ENCODE measurements around the gene MAGEA12.
"Not testable (repeated sequence)": the region's sequence is repeated elsewhere in the genome, so short reads cannot be mapped to it uniquely, and the experiment has no call there.

The MAGEA12 gene

GRCh38 chrX:152733261-152733975, at the start of gene MAGEA12, which contains the start of gene CSAG1:
MAGEA12 (plus strand) TSS chrX:152733757; CDS start chrX:152736162, 2,405 bp downstream.
CSAG1 (minus strand) TSS chrX:152733721; CDS start chrX:152732460, 1,261 bp downstream.
- Histone ChIP-seq H3K4me3 (IDR thresholded peaks at IDR 0.05; ENCODE audit: insufficient read depth, low read depth, low read length) (no peak within 1 kb of the TSS), H3K4me1 (ENCODE audit: low read depth, poor library complexity, severe bottlenecking) (no peaks in the 10 kb centered on the region), H3K27me3 (ENCODE audit: insufficient read depth, low read depth) (no peaks in the 10 kb centered on the region), H3K9ac (no peak within 1 kb of the TSS), H4K20me1 (ENCODE audit: insufficient read depth) (no peaks in the 10 kb centered on the region), H3K27ac (no peak within 1 kb of the TSS), H2AFZ (ENCODE audit: low read depth) (no peak within 1 kb of the TSS), H3K79me2 (ENCODE audit: insufficient read depth, low read depth) (no peaks in the 10 kb centered on the region), H3K36me3 (ENCODE audit: insufficient read depth) (no peaks in the 10 kb centered on the region), H3K4me2 (no peak within 1 kb of the TSS)
- TF ChIP-seq CTCF (conservative IDR thresholded peaks at IDR 0.05; ENCODE audit: low read depth, low read length), result no peak

- H2AFZ ChIP-seq (ENCODE audit: low read depth); H3K4me1 ChIP-seq (ENCODE audit: low read depth, poor library complexity, severe bottlenecking); H3K79me2 ChIP-seq (ENCODE audit: insufficient read depth, low read depth); H3K36me3 ChIP-seq (ENCODE audit: insufficient read depth); H4K20me1 ChIP-seq (ENCODE audit: insufficient read depth); H3K9ac ChIP-seq; H3K27ac ChIP-seq; H3K4me2 ChIP-seq; H3K27me3 ChIP-seq (ENCODE audit: insufficient read depth, low read depth); H3K4me3 ChIP-seq (IDR thresholded peaks at IDR 0.05; ENCODE audit: insufficient read depth, low read depth, low read length): not testable (repeated sequence)
These were observed 35.3 kb upstream of the MAGEA12 start, which contains the start of gene MAGEA3 for GRCh38 chrX:152697952-152698931. MAGEA3 (plus strand) TSS chrX:152698794; CDS start chrX:152700833, 2,039 bp downstream.

- not testable (repeated sequence) for H3K4me2 ChIP-seq; H4K20me1 ChIP-seq (ENCODE audit: insufficient read depth); H3K4me3 ChIP-seq (IDR thresholded peaks at IDR 0.05; ENCODE audit: insufficient read depth, low read depth, low read length); H3K9ac ChIP-seq; H2AFZ ChIP-seq (ENCODE audit: low read depth); H3K27me3 ChIP-seq (ENCODE audit: insufficient read depth, low read depth); H3K36me3 ChIP-seq (ENCODE audit: insufficient read depth); H3K79me2 ChIP-seq (ENCODE audit: insufficient read depth, low read depth); H3K4me1 ChIP-seq (ENCODE audit: low read depth, poor library complexity, severe bottlenecking); H3K27ac ChIP-seq
These were observed 33.2 kb upstream of the MAGEA12 start for GRCh38 chrX:152700390-152700789.

GRCh38 chrX:152706500-152706899, 27.1 kb upstream of the MAGEA12 start:
- H3K79me2 ChIP-seq (ENCODE audit: insufficient read depth, low read depth); H3K27me3 ChIP-seq (ENCODE audit: insufficient read depth, low read depth); H3K9ac ChIP-seq; H4K20me1 ChIP-seq (ENCODE audit: insufficient read depth); H3K27ac ChIP-seq; H3K4me1 ChIP-seq (ENCODE audit: low read depth, poor library complexity, severe bottlenecking); H2AFZ ChIP-seq (ENCODE audit: low read depth); H3K4me3 ChIP-seq (IDR thresholded peaks at IDR 0.05; ENCODE audit: insufficient read depth, low read depth, low read length); H3K36me3 ChIP-seq (ENCODE audit: insufficient read depth); H3K4me2 ChIP-seq: not testable (repeated sequence)

GRCh38 chrX:152709173-152709572, 24.4 kb upstream of the MAGEA12 start, which contains the start of gene CSAG2:
CSAG2 (minus strand) TSS chrX:152709273; CDS start chrX:152709112, 161 bp downstream.
- not testable (repeated sequence) for H3K27me3 ChIP-seq (ENCODE audit: insufficient read depth, low read depth); H3K27ac ChIP-seq; H3K4me2 ChIP-seq; H3K9ac ChIP-seq; H3K4me3 ChIP-seq (IDR thresholded peaks at IDR 0.05; ENCODE audit: insufficient read depth, low read depth, low read length); H2AFZ ChIP-seq (ENCODE audit: low read depth); H3K4me1 ChIP-seq (ENCODE audit: low read depth, poor library complexity, severe bottlenecking); H3K36me3 ChIP-seq (ENCODE audit: insufficient read depth); H3K79me2 ChIP-seq (ENCODE audit: insufficient read depth, low read depth); H4K20me1 ChIP-seq (ENCODE audit: insufficient read depth)

- H4K20me1 ChIP-seq (ENCODE audit: insufficient read depth); H3K9ac ChIP-seq; H2AFZ ChIP-seq (ENCODE audit: low read depth); H3K4me1 ChIP-seq (ENCODE audit: low read depth, poor library complexity, severe bottlenecking); H3K27me3 ChIP-seq (ENCODE audit: insufficient read depth, low read depth); H3K79me2 ChIP-seq (ENCODE audit: insufficient read depth, low read depth); H3K27ac ChIP-seq; H3K4me3 ChIP-seq (IDR thresholded peaks at IDR 0.05; ENCODE audit: insufficient read depth, low read depth, low read length); H3K36me3 ChIP-seq (ENCODE audit: insufficient read depth); H3K4me2 ChIP-seq: not testable (repeated sequence)
These were observed 20.4 kb upstream of the MAGEA12 start for GRCh38 chrX:152713195-152713594.

- not testable (repeated sequence) for H2AFZ ChIP-seq (ENCODE audit: low read depth); H3K27ac ChIP-seq; H3K36me3 ChIP-seq (ENCODE audit: insufficient read depth); H4K20me1 ChIP-seq (ENCODE audit: insufficient read depth); H3K4me3 ChIP-seq (IDR thresholded peaks at IDR 0.05; ENCODE audit: insufficient read depth, low read depth, low read length); H3K79me2 ChIP-seq (ENCODE audit: insufficient read depth, low read depth); H3K27me3 ChIP-seq (ENCODE audit: insufficient read depth, low read depth); H3K4me2 ChIP-seq; H3K9ac ChIP-seq; H3K4me1 ChIP-seq (ENCODE audit: low read depth, poor library complexity, severe bottlenecking)
These were observed 19.5 kb upstream of the MAGEA12 start, which contains the start of gene MAGEA2B for GRCh38 chrX:152713815-152714787. MAGEA2B (plus strand) TSS chrX:152714628; CDS start chrX:152717107, 2,479 bp downstream.
